Right atrium auricular region (tissue), 2 donors: Measurements from ENCODE around the gene VPS18. TPM values are rescaled to one million over a fixed set of nuclear protein-coding genes. Genes with fewer than 3 reads are reported as not detected.

Experiments
- DNase-seq: peaks from one replicate; pipeline ENCODE4 v3.0.0-alpha.2; 2019; ENCODE audit warnings: low spot score
- H3K27ac ChIP-seq, 2 donors: fragments of 200-600 bp; sonication (generic); 1 replicate in 1 of 2; 2 replicates in 1 of 2; pipeline ENCODE4 v1.5.1; 2016 to 2019
- H3K27me3 ChIP-seq, 2 donors: fragments of 200-600 bp; sonication (generic); one replicate each; pipeline versions ENCODE4 v1.5.1 to v1.6.0; 2017 to 2019
- H3K36me3 ChIP-seq: fragments of 200-600 bp; sonication (generic); one replicate; pipeline ENCODE4 v1.5.1; 2016
- H3K4me1 ChIP-seq, 2 donors: fragments of 200-600 bp; sonication (generic); one replicate each; pipeline versions ENCODE4 v1.5.1 to v1.6.0; 2017 to 2019
- H3K4me3 ChIP-seq, 2 donors: fragments of 200-600 bp; sonication (generic); 1 replicate in 1 of 2; 2 replicates in 1 of 2; pipeline ENCODE4 v1.5.1; 2017 to 2019; ENCODE audit warnings: mild to moderate bottlenecking in 1 of 2, moderate library complexity in 1 of 2
- H3K9me3 ChIP-seq, 2 donors: fragments of 200-600 bp; sonication (generic); one replicate each; pipeline ENCODE4 v1.5.1; 2019
- total RNA-seq, 2 donors: library from RNA; depleted of rRNA; stranded (reverse); fragments of >200 nt; gene quantifications; one replicate each; pipeline ENCODE4 v1.1.0, GENCODE V29; 2016
- TF ChIP-seq, protein P1 (sequence below), 2 donors: fragments of 200-600 bp; sonication (generic); IDR thresholded peaks; one replicate each; pipeline ENCODE4 v1.5.1; 2019; ENCODE audit warnings: antibody characterized with exemption in 2 of 2

The VPS18 gene
- total RNA-seq, 2 donors from 2014 or later, result 18.1 to 26.1 TPM

- TF ChIP-seq, protein P1, sequence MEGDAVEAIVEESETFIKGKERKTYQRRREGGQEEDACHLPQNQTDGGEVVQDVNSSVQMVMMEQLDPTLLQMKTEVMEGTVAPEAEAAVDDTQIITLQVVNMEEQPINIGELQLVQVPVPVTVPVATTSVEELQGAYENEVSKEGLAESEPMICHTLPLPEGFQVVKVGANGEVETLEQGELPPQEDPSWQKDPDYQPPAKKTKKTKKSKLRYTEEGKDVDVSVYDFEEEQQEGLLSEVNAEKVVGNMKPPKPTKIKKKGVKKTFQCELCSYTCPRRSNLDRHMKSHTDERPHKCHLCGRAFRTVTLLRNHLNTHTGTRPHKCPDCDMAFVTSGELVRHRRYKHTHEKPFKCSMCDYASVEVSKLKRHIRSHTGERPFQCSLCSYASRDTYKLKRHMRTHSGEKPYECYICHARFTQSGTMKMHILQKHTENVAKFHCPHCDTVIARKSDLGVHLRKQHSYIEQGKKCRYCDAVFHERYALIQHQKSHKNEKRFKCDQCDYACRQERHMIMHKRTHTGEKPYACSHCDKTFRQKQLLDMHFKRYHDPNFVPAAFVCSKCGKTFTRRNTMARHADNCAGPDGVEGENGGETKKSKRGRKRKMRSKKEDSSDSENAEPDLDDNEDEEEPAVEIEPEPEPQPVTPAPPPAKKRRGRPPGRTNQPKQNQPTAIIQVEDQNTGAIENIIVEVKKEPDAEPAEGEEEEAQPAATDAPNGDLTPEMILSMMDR (IDR thresholded peaks at IDR 0.05), result peak; percentile 76 to 95
- peak; percentile 93 for DNase-seq
- H3K4me1 ChIP-seq, result peaks cover 0 to 59% of the 10 kb centered on the region in 2 donors
Observed at GRCh38 chr15:40906091-40906990, 12.1 kb downstream of the VPS18 start.

DNA sequence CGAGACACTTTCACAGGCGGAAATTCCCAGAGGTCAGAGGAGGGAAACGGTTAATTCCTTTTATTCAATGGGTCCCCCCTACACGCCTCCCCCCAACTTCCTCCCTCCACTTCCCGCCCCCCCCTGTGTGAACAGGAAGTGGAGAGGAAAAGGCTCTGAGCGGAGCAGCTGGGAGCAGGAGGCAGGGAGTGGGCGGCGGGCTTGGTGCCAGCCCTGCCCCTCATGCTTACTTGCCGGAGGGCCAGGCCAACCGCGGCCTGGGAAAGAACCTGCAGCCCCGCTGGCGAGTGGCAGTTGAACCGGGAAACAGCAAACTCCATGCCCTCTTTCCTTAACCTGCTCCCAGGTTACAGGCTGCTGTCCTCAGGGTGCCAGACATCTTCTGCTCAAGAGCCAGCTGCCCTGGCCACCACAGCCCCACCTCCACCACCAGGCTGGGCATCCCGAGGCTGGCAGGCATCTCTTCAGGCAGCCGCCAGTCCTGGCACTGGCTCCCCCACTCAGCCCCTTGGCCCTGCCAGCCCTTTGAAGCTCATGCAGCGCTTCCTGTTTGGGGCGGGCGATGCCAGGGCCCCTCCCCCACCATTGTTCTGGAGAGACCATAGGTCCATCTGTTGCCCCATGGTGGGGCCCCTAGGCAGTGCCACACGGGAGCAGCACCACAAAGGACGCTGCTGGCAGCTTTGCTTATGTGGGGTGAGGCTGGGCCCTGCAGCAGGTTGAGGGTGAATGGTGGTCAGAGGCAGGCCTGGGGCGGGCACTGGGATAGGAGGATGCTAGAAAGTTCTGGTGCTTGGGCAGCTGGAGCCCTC lies 12.9 kb downstream of the VPS18 start:
- DNase-seq, result no peak
- no peaks in the 10 kb centered on the region for H3K27me3 ChIP-seq
- H3K4me3 ChIP-seq, result peak overlapping the region; percentile 27 to 57
- peak overlapping the region; percentile 96 to 99 for H3K27ac ChIP-seq
- H3K9me3 ChIP-seq, result no peaks in the 10 kb centered on the region
- peaks cover 17% of the 10 kb centered on the region for H3K36me3 ChIP-seq
- H3K4me1 ChIP-seq, result peaks cover 0 to 59% of the 10 kb centered on the region in 2 donors
- TF ChIP-seq, protein P1 (IDR thresholded peaks at IDR 0.05), result no peak

More at GRCh38 chr15:40906091-40906990, 12.1 kb downstream of the VPS18 start:
- Histone ChIP-seq H3K27me3 (no peaks in the 10 kb centered on the region), H3K36me3 (peaks cover 22% of the 10 kb centered on the region), H3K27ac (peak overlapping the region; percentile 96 to 99), H3K9me3 (no peaks in the 10 kb centered on the region), H3K4me3 (peak overlapping the region; percentile 27 to 57)

DNA sequence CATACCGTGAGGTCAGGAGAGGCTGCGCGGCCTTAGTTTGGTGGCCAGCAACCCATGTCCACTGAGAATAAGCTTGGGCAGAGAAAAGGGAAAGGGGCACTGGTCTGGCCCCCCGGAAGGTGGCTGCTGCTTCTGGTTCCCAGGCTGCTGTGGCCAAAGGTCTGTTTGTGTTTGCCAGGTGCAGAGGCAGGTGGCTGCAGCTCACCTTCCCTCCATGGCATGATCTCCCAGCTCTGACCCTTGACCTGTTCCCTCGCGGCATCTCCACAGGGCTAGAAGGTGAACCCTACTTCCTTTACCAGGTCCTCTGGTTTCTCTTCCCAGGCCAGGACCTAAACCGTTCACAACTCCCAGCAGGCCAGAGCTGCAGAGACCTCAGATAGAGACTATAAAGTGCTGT lies 13.8 kb downstream of the VPS18 start:
- Histone ChIP-seq H3K27me3 (no peaks in the 10 kb centered on the region), H3K4me3 (no peak overlapping the region), H3K9me3 (no peaks in the 10 kb centered on the region), H3K4me1 (peaks cover 0 to 59% of the 10 kb centered on the region in 2 donors), H3K27ac (peak overlapping the region; percentile 96 to 99), H3K36me3 (peaks cover 8% of the 10 kb centered on the region)
- TF ChIP-seq, protein P1 (IDR thresholded peaks at IDR 0.05), result no peak
- no peak for DNase-seq

- H3K27me3 ChIP-seq, result no peaks in the 10 kb centered on the region
- no peaks in the 10 kb centered on the region for H3K9me3 ChIP-seq
- no peaks in the 10 kb centered on the region for H3K36me3 ChIP-seq
- no peak for DNase-seq
- H3K4me1 ChIP-seq, result peaks cover 0 to 41% of the 10 kb centered on the region in 2 donors
- TF ChIP-seq, protein P1 (IDR thresholded peaks at IDR 0.05), result no peak
- no peak overlapping the region for H3K27ac ChIP-seq
- H3K4me3 ChIP-seq, result no peak overlapping the region
Observed at GRCh38 chr15:40909662-40910630, 15.7 kb downstream of the VPS18 start.

GRCh38 chr15:40911141-40911540 lies 16.9 kb downstream of the VPS18 start:
- H3K27ac ChIP-seq, result no peak overlapping the region
- no peaks in the 10 kb centered on the region for H3K36me3 ChIP-seq
- H3K9me3 ChIP-seq, result no peaks in the 10 kb centered on the region
- no peaks in the 10 kb centered on the region for H3K27me3 ChIP-seq
- TF ChIP-seq, protein P1 (IDR thresholded peaks at IDR 0.05), result no peak
- H3K4me3 ChIP-seq, result no peak overlapping the region
- no peak for DNase-seq
- H3K4me1 ChIP-seq, result peaks cover 0 to 36% of the 10 kb centered on the region in 2 donors
